ENCODE results near the gene LEFTY2. TPM values are rescaled to one million over a fixed set of nuclear protein-coding genes. Genes with fewer than 3 reads are reported as not detected.

The LEFTY2 gene
- total and polyA plus RNA-seq, 2 of the 4 experiments (the other 2 are of a cell fraction) = not detected

DNA sequence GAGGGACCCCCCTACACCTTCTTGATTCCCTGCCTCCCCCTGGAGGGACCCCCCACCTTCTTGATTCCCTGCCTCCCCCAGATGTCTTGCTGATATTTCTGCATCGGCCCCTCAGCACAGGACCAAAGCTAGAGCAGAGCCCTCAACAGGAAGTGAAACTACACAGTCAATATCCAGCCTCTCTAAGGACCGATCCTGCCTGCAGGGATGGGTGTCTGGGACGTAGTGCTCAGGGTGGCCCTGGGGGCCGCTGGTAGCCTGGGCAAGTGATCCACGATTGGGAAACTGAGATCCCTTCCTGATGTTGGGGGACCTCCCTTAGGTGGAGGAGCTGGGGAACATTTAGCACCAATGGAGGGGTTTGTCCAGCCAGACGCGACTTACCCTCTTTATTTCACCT is 3.9 kb upstream of the LEFTY2 start:
- Histone ChIP-seq H3K79me1 (ENCODE audit: low read depth in 1 of 2, low read length in 2 of 2) (no peaks in the 10 kb centered on the region), H2AK5ac (ENCODE audit: low read depth, low read length) (no peak overlapping the region), H3K23ac (ENCODE audit: low read depth, low read length) (no peak overlapping the region), H3K4me1 (ENCODE audit: control insufficient read depth, insufficient read depth, low read length) (no peaks in the 10 kb centered on the region), H2AFZ (replicated peaks; ENCODE audit: low read length, poor library complexity) (no peak overlapping the region), H2BK5ac (ENCODE audit: low read depth, low read length, poor library complexity, severe bottlenecking) (no peak overlapping the region), H3K9ac (ENCODE audit: low read depth, low read length) (no peak overlapping the region), H3K14ac (replicated peaks; ENCODE audit: low read depth, low read length) (no peak overlapping the region), H2AK9ac (replicated peaks; ENCODE audit: low read depth, low read length, poor library complexity) (no peak overlapping the region), H3K27ac (ENCODE audit: insufficient read depth, low read length) (no peak overlapping the region), H4K20me1 (ENCODE audit: insufficient read depth, low read length) (no peaks in the 10 kb centered on the region), H2BK15ac (ENCODE audit: low read depth, low read length) (no peak overlapping the region), H3K27me3 (ENCODE audit: control insufficient read depth, insufficient read depth, low read length) (peaks cover 37% of the 10 kb centered on the region), H4K5ac (ENCODE audit: low read depth, low read length) (no peak overlapping the region), H3K4me2 (ENCODE audit: low read depth, low read length) (no peak overlapping the region), H3K4ac (ENCODE audit: low read depth, low read length) (no peak overlapping the region), H3K36me3 (ENCODE audit: control insufficient read depth, insufficient read depth, low read length) (no peaks in the 10 kb centered on the region), H4K8ac (ENCODE audit: low read depth in 2 of 2, low read length in 2 of 2) (no peak overlapping the region), H3K9me3 (ENCODE audit: control insufficient read depth, insufficient read depth, low read length) (no peaks in the 10 kb centered on the region), H3K56ac (ENCODE audit: extremely low read depth, insufficient read depth, low read length) (no peak overlapping the region), H2BK120ac (ENCODE audit: low read depth, low read length) (no peak overlapping the region), H3K9me1 (ENCODE audit: insufficient read depth, low read length) (no peaks in the 10 kb centered on the region), H3K4me3 (ENCODE audit: insufficient read depth, low read depth, low read length) (no peak overlapping the region), H4K91ac (ENCODE audit: insufficient read depth, low read depth, low read length) (no peak overlapping the region), H2BK20ac (ENCODE audit: low read depth, low read length) (no peak overlapping the region), H3K18ac (ENCODE audit: low read depth, low read length) (no peak overlapping the region)
- ChIA-PET POLR2A (ENCODE audit: unreplicated experiment) (no interaction called here), CTCF (interaction anchor here (1.1 kb wide), 1 partner anchor 16 kb away, joined by 3 read pairs; no protein-coding TSS in a partner anchor)
- no TSS peak for BruUV-seq (replicated peaks)
- WGBS, 2 experiments (ENCODE audit: extremely low coverage in 2 of 2, insufficient read length in 1 of 2) = no CpG with 5 or more reads among the region's 7 CpGs
- intact Hi-C loops (cut with micrococcal nuclease) = no loop called here
- dilution Hi-C loops (cut with HindIII; ENCODE audit: low sequenced_read_pairs, unreplicated experiment) = no loop called here
- DNase-seq (no peak), ATAC-seq (ENCODE audit: low read depth) (no peak)
- in situ Hi-C loops (cut with MboI; ENCODE audit: low sequenced_read_pairs) = no loop called here
- no peak for TF ChIP-seq POLR2A (IDR thresholded peaks at IDR 0.05; ENCODE audit: low read depth, low read length)
- no peak for TF ChIP-seq RAD21 (IDR thresholded peaks at IDR 0.05; ENCODE audit: low read length)
- TF ChIP-seq, protein P1, sequence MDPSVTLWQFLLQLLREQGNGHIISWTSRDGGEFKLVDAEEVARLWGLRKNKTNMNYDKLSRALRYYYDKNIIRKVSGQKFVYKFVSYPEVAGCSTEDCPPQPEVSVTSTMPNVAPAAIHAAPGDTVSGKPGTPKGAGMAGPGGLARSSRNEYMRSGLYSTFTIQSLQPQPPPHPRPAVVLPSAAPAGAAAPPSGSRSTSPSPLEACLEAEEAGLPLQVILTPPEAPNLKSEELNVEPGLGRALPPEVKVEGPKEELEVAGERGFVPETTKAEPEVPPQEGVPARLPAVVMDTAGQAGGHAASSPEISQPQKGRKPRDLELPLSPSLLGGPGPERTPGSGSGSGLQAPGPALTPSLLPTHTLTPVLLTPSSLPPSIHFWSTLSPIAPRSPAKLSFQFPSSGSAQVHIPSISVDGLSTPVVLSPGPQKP (IDR thresholded peaks at IDR 0.05; ENCODE audit: borderline replicate concordance, low read depth, low read length) = no peak
- TF ChIP-seq CEBPB (IDR thresholded peaks at IDR 0.05; ENCODE audit: low read depth, low read length) = no peak
- no peak for TF ChIP-seq MXI1 (IDR thresholded peaks at IDR 0.05; ENCODE audit: borderline replicate concordance, low read depth, low read length)
- no peak for TF ChIP-seq RFX5 (IDR thresholded peaks at IDR 0.05; ENCODE audit: low read depth, low read length)
